WTC11 (cell line): Measurements from ENCODE around the gene SHC3.

Experiments
- CTCF ChIP-seq: fragments of 200-600 bp; IDR thresholded peaks from 2 replicates; pipeline ENCODE4 v1.8.0; 2022; ENCODE audit warnings: antibody characterized with exemption
- TCF7 ChIP-seq: sonication (generic); formaldehyde crosslinking; IDR thresholded peaks from 2 replicates; pipeline ENCODE4 v1.8.0; 2022; ENCODE audit warnings: mild to moderate bottlenecking, low read depth, missing genetic modification reagents, moderate library complexity
- ZNF396 ChIP-seq: fragments of 250-450 bp; sonication (Bioruptor Pico); IDR thresholded peaks from 2 replicates; pipeline ENCODE4 v1.8.0; 2021; ENCODE audit warnings: mild to moderate bottlenecking, moderate library complexity, borderline replicate concordance

GRCh38 chr9:88993871-88994460 is 184.7 kb downstream of the SHC3 start:
- TF ChIP-seq TCF7 (CRISPR knock-in tag) (no peak), CTCF (no peak), ZNF396 (CRISPR knock-in tag) (no peak)
